Measurements from ENCODE around the gene SQOR.
A peak's percentile ranks its signal among the peaks of the same experiment; 100 is the strongest.

Gene SQOR

DNA sequence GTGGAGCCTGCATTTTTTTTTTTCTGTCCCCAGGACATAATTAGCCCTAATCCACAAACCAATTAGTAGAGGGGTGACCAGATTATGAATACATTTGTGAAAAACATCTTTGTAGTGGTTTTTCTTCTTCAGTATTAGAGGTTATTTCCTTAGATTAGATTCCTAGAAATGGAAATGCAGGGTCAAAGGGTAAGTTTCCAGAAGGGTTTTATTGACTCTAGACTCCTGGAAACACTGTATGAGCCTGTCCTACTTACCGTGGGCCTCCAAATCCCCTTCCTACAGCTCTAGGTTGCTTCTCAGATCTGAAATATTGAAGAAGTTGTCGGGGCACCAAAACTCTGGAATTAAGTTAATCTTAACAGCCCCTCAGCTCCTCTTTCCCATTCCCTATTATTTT is 22.4 kb downstream of the SQOR start:
- Histone ChIP-seq H3K4me2 (peak overlapping the region in 3 of 11 experiments; percentile 20 to 95 (median 92); a peak in 5 of 22 replicates), H3K4me3 (no peak overlapping the region), H3K27me3 (no peaks in the 10 kb centered on the region), H3K27ac (peak overlapping the region in 2 of 11 experiments; percentile 1 to 18; a peak in 1 of 22 replicates), H3K9me3 (replicated peaks in 1 of 11) (0 out of 22 replicates have a peak, but pooled peaks cover 0 to under 1% (median 0%) of the 10 kb centered on the region in 11 experiments), H3K9ac (peak overlapping the region in 2 of 11 experiments; percentile 12 to 35; a peak in 1 of 22 replicates), H3K4me1 (peaks cover 0 to 99% (median 27%) of the 10 kb centered on the region in 10 experiments; a peak in 16 of 20 replicates), H3K36me3 (peaks cover 0 to 51% (median 10%) of the 10 kb centered on the region in 11 experiments; a peak in 10 of 22 replicates), H4K20me1 (no peaks in the 10 kb centered on the region; a peak in 1 of 22 replicates)
- TF ChIP-seq Cebpa-rat (IDR thresholded peaks at IDR 0.05) = no peak

DNA sequence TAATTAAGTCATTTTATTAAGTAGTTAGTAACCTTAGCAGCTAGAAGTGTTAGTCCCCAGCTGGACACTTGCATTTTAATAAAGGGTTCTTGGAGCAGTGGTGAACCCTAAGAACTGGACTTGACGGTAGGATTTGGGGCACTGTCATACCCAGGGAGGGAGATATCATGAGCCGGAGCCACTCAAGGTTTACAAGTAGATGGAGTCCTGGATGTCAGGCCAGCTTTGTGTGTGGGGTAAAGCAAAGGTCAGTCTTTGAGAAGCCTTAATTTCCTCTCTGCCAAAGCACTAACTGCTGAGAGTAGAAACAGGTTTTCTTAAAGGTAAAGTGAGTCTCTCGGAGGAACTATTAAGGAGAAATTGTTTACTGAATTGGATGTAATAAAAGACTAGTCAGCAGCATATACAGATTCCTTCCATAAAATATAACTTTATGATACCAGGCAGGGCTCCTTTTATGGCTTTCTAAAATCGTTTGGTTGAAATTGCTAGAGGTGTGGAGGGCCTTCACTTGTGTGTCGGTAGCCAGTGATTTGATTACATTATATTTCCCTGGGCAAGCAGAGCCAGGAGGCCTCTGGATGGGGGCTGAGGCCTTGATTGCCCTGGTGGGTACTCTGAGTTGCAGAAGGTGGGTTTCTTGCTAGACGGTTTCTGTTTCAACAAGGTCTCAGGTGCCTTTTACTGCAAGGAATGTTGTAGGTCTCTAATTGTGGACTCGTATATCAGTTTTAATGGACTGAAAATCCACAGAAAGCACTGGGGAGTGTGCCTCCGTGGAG is 23.1 kb downstream of the SQOR start:
- peak overlapping the region in 2 of 11 experiments; percentile 18 to 21; a peak in 2 of 22 replicates for H3K27ac ChIP-seq
- H3K4me1 ChIP-seq = peaks cover 0 to 97% (median 22%) of the 10 kb centered on the region in 10 experiments; a peak in 16 of 20 replicates
- peaks cover 0 to 56% (median 14%) of the 10 kb centered on the region in 11 experiments; a peak in 12 of 22 replicates for H3K36me3 ChIP-seq
- no peak overlapping the region for H3K4me3 ChIP-seq
- no peaks in the 10 kb centered on the region for H3K27me3 ChIP-seq
- H3K9me3 ChIP-seq (replicated peaks in 1 of 11) = no peaks in the 10 kb centered on the region
- no peaks in the 10 kb centered on the region; a peak in 1 of 22 replicates for H4K20me1 ChIP-seq
- peak overlapping the region in 2 of 11 experiments; percentile 12 to 35; a peak in 1 of 22 replicates for H3K9ac ChIP-seq
- no peak for TF ChIP-seq Cebpa-rat (IDR thresholded peaks at IDR 0.05)
- peak overlapping the region in 3 of 11 experiments; percentile 20 to 95 (median 92); a peak in 4 of 22 replicates for H3K4me2 ChIP-seq

GRCh38 chr15:45660231-45660979 is 25.6 kb downstream of the SQOR start:
- H3K27ac ChIP-seq = peak overlapping the region in 3 of 11 experiments; percentile 73 to 81 (median 79); a peak in 6 of 22 replicates

GRCh38 chr15:45662375-45662774 is 27.5 kb downstream of the SQOR start:
- no peak for TF ChIP-seq Cebpa-rat (IDR thresholded peaks at IDR 0.05)

More at GRCh38 chr15:45660231-45660979, 25.6 kb downstream of the SQOR start:
- Histone ChIP-seq H3K9ac (peak overlapping the region in 3 of 11 experiments; percentile 54 to 72 (median 68); a peak in 6 of 22 replicates), H3K4me3 (0 out of 20 replicates have a peak overlapping the region, but pooled peaks of 1 of the 10 experiments have one; percentile 7), H4K20me1 (peaks cover 0 to 10% (median 0%) of the 10 kb centered on the region in 11 experiments; a peak in 1 of 22 replicates), H3K4me2 (peak overlapping the region in 3 of 11 experiments; percentile 73 to 95 (median 92); a peak in 6 of 22 replicates), H3K36me3 (peaks cover 0 to 80% (median 23%) of the 10 kb centered on the region in 11 experiments; a peak in 12 of 22 replicates), H3K4me1 (peaks cover 0 to 94% (median 0%) of the 10 kb centered on the region in 10 experiments; a peak in 8 of 20 replicates), H3K9me3 (replicated peaks in 1 of 11) (no peaks in the 10 kb centered on the region), H3K27me3 (no peaks in the 10 kb centered on the region)
- no peak for TF ChIP-seq Cebpa-rat (IDR thresholded peaks at IDR 0.05)

DNA sequence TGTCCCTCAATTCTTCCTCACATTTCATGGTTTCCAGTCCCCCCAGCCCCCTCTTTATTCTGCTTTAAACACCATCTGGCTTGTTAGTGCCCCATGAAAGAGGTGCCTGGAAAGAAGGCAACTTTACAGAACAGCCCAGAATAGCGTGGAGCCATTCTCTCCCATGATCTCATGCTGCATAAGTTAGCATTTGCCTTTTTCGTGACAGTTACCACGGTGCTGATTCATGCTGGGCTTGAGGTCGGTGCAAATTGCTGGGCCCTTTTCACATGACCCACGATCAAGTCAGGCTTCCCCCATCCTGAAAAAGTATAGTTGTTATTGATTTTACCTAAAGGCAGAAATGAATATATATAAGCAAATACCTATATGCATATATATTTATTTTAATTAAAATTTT is 29.6 kb downstream of the SQOR start:
- peaks cover 0 to 7% (median 0%) of the 10 kb centered on the region in 11 experiments; a peak in 3 of 22 replicates for H3K9me3 ChIP-seq (replicated peaks in 1 of 11)
- peaks cover 0 to 30% (median 0%) of the 10 kb centered on the region in 11 experiments; a peak in 5 of 22 replicates for H4K20me1 ChIP-seq
- peak overlapping the region in 3 of 11 experiments; percentile 4 to 38 (median 31); a peak in 3 of 22 replicates for H3K4me2 ChIP-seq
- no peak overlapping the region for H3K4me3 ChIP-seq
- H3K36me3 ChIP-seq = peaks cover 0 to 92% (median 23%) of the 10 kb centered on the region in 11 experiments; a peak in 12 of 22 replicates
- H3K27me3 ChIP-seq = no peaks in the 10 kb centered on the region
- no peak for TF ChIP-seq Cebpa-rat (IDR thresholded peaks at IDR 0.05)
- H3K4me1 ChIP-seq = peaks cover 0 to 54% (median 0%) of the 10 kb centered on the region in 10 experiments; a peak in 7 of 20 replicates
- H3K9ac ChIP-seq = no peak overlapping the region
- peak overlapping the region in 2 of 11 experiments; percentile 29 to 33; a peak in 1 of 22 replicates for H3K27ac ChIP-seq

More at GRCh38 chr15:45662375-45662774, 27.5 kb downstream of the SQOR start:
- Histone ChIP-seq H3K9me3 (replicated peaks in 1 of 11) (peaks cover 0 to 7% (median 0%) of the 10 kb centered on the region in 11 experiments; a peak in 3 of 22 replicates), H3K4me2 (no peak overlapping the region), H3K9ac (no peak overlapping the region), H3K4me1 (peaks cover 0 to 74% (median 0%) of the 10 kb centered on the region in 10 experiments; a peak in 7 of 20 replicates), H3K4me3 (no peak overlapping the region), H3K27me3 (no peaks in the 10 kb centered on the region), H3K36me3 (peaks cover 0 to 91% (median 23%) of the 10 kb centered on the region in 11 experiments; a peak in 12 of 22 replicates), H3K27ac (no peak overlapping the region), H4K20me1 (peaks cover 0 to 13% (median 0%) of the 10 kb centered on the region in 11 experiments; a peak in 2 of 22 replicates)

DNA sequence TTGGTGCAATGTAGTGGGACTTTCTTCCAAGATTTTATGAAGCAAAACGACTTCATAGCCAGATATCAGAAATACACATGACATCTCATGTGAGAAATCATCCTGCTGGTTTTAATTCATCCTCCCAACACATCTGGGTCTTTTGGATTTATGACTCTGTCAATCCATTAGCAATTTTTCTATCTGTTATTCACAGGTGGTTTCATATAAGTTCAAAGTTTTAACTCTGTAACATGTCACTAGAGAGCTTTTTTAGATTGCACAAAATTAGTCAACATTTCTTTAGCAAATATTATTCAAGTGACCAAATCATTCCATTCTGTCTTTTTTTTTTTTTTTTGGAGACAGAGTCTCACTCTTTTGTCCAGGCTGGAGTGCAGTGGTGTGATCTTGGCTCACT is 30.4 kb downstream of the SQOR start:
- H4K20me1 ChIP-seq = peaks cover 0 to 38% (median 0%) of the 10 kb centered on the region in 11 experiments; a peak in 6 of 22 replicates
- no peak overlapping the region for H3K9ac ChIP-seq
- no peak overlapping the region for H3K27ac ChIP-seq
- TF ChIP-seq Cebpa-rat (IDR thresholded peaks at IDR 0.05) = no peak
- H3K36me3 ChIP-seq = peaks cover 0 to 93% (median 23%) of the 10 kb centered on the region in 11 experiments; a peak in 12 of 22 replicates
- no peak overlapping the region for H3K4me2 ChIP-seq
- no peaks in the 10 kb centered on the region for H3K27me3 ChIP-seq
- no peak overlapping the region for H3K4me3 ChIP-seq
- peaks cover 0 to 7% (median 0%) of the 10 kb centered on the region in 11 experiments; a peak in 3 of 22 replicates for H3K9me3 ChIP-seq (replicated peaks in 1 of 11)
- peaks cover 0 to 46% (median 0%) of the 10 kb centered on the region in 10 experiments; a peak in 6 of 20 replicates for H3K4me1 ChIP-seq

DNA sequence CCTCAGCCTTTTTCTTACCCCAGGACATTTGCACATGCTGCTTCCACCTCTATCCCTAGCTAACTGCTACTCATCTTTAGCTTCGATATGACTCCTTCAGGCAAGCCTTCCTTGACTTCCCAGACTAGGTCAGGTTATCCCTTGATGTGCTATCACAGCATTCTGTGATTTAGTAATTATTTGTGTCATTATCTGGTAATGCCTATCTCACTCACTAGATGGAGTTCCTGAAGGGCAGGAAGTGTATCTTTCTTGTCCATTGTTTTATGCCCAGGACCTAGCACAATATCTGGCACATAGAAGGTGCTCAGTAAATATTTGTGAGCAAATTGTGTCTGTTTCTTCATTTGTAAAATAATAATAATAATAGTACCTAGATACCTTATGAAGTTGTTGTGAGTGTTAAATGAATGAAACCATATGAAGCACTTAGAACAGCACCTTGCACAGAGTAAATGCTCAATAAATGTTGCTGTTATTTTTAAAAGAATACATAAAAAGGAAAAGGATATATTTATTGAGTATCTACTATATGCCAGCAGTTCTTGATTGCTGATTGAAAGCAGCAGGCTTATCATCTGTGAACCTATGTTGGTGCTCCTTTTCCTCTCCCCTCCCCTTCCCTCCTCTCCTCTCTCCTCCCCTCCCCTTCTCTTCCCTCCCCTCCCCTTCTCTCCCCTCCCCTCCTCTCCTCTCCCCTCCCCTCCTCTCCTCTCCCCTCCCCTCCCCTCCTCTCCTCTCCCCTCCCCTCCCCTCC is 31.5 kb downstream of the SQOR start:
- no peak overlapping the region for H3K9ac ChIP-seq
- no peak overlapping the region for H3K4me3 ChIP-seq
- peaks cover 0 to 7% (median 0%) of the 10 kb centered on the region in 11 experiments; a peak in 3 of 22 replicates for H3K9me3 ChIP-seq (replicated peaks in 1 of 11)
- no peak overlapping the region for H3K4me2 ChIP-seq
- no peak for TF ChIP-seq Cebpa-rat (IDR thresholded peaks at IDR 0.05)
- no peak overlapping the region for H3K27ac ChIP-seq
- H3K4me1 ChIP-seq = peaks cover 0 to 35% (median 0%) of the 10 kb centered on the region in 10 experiments; a peak in 6 of 20 replicates
- H3K36me3 ChIP-seq = peaks cover 0 to 94% (median 22%) of the 10 kb centered on the region in 11 experiments; a peak in 12 of 22 replicates
- H3K27me3 ChIP-seq = no peaks in the 10 kb centered on the region
- peaks cover 0 to 46% (median 0%) of the 10 kb centered on the region in 11 experiments; a peak in 6 of 22 replicates for H4K20me1 ChIP-seq

All from BLaER1 treated with 17β-estradiol and CSF1 and Interleukin-3, amounts not matched to agents 10 nM and 100 nM (cell line).